Heart right ventricle (tissue), 16 donors: Measurements from ENCODE around the gene GPR180. TPM values are rescaled to one million over a fixed set of nuclear protein-coding genes. Genes with fewer than 3 reads are reported as not detected.

Experiments
- ATAC-seq, 8 donors: fragments of 200-7000 bp; cut with Tn5 transposase; one replicate each; pipeline ENCODE4 v1.9.1; 2020; ENCODE audit warnings: mild to moderate bottlenecking in 8 of 8, moderate library complexity in 8 of 8, moderate number of reproducible peaks in 1 of 8
- DNase-seq, 2 donors: peaks; one replicate each; pipeline ENCODE4 v3.0.0-alpha.2; 2020
- H3K27ac ChIP-seq, 10 donors: fragments of 200-600 bp; sonication (generic) in 2 of 10; one replicate each; pipeline versions ENCODE4 v1.5.0 to v1.8.0; 2020 to 2022; ENCODE audit warnings: mild to moderate bottlenecking in 3 of 10
- H3K27me3 ChIP-seq, 7 donors: fragments of 200-600 bp; one replicate each; pipeline ENCODE4 v1.8.0; 2021 to 2022; ENCODE audit warnings: mild to moderate bottlenecking in 2 of 7
- H3K36me3 ChIP-seq, 9 donors: fragments of 200-600 bp; sonication (generic) in 1 of 9; one replicate each; pipeline versions ENCODE4 v1.5.0 to v1.8.0; 2020 to 2022; ENCODE audit warnings: mild to moderate bottlenecking in 2 of 9
- H3K4me1 ChIP-seq, 9 donors: fragments of 200-600 bp; sonication (generic) in 1 of 9; one replicate each; pipeline versions ENCODE4 v1.5.0 to v1.8.0; 2020 to 2022; ENCODE audit warnings: mild to moderate bottlenecking in 4 of 9
- H3K4me3 ChIP-seq, 10 donors: fragments of 200-600 bp; sonication (generic) in 2 of 10; one replicate each; pipeline versions ENCODE4 v1.5.0 to v1.8.0; 2020 to 2022; ENCODE audit warnings: mild to moderate bottlenecking in 7 of 10, moderate library complexity in 2 of 10
- H3K9me3 ChIP-seq, 11 donors: fragments of 200-600 bp in 10 of 11; sonication (generic) in 2 of 11; one replicate each; pipeline versions ENCODE4 v1.5.0 to v1.8.0; 2013 to 2022; ENCODE audit warnings: mild to moderate bottlenecking in 2 of 11, control low read depth in 1 of 11, moderate library complexity in 1 of 11
- WGBS, 2 donors: extraction: QIAGEN DNeasy Blood & Tissue Kit; methylation state at CpG; one replicate each; pipeline ENCODE4 v1.1.7; 2013; ENCODE audit warnings: inconsistent platforms in 1 of 2; 5-methylcytosine and 5-hydroxymethylcytosine counted together
- intact Hi-C, 10 donors: fragments of 100-400 bp; cut with DNase I; formaldehyde crosslinking; loops; one replicate each; pipeline versions ENCODE4 v1.11.1 to v1.14.2; 2022
- polyA plus RNA-seq, 2 donors: library from polyadenylated mRNA; stranded (reverse); fragments of 200-250 nt; gene quantifications; one replicate each; pipeline ENCODE4 v1.2.3, GENCODE V29; 2013
- total RNA-seq, 10 donors: library from RNA; stranded (reverse); fragmentation: NEBNext Ultra II Directional in 3 of 10; extraction: Animal tissue kit (Norgen Biotek cat#: 25700) in 3 of 10; gene quantifications; one replicate each; pipeline versions ENCODE4 v1.2.1 to v1.2.4, GENCODE V29; 2021 to 2023
- TF ChIP-seq, protein P1 (sequence below), 9 donors: fragments of 200-600 bp; sonication (generic) in 2 of 9; IDR thresholded peaks; one replicate each; pipeline versions ENCODE4 v1.5.0 to v1.8.0; 2021 to 2022; ENCODE audit warnings: antibody characterized with exemption in 9 of 9, mild to moderate bottlenecking in 5 of 9, moderate library complexity in 1 of 9
- donor health status: Arrhythmogenic right ventricular cardiomyopathy.
- donor health status: ischemic (EF 13 %, LVEDD 7.1; RV severe dilation, severe dysfunction).
- donor health status: healthy with polysubstance abuse.
- donor health status: DM: no; HTN: yes; CAD: no.
- donor health status: DM: no; HTN: no; CAD: no.
- donor health status: ischemic (EF 25% LVEDD 6.9; RV normal size, moderate dysfunction).
- donor health status: ischemic (EF 25% LVEDD 5.7; RV mildly dilated, moderate dysfunction).
- donor health status: healthy.
- donor health status: DM: yes; HTN: yes; CAD: no.
- donor health status: Ischemic cardiomyopathy.
- donor health status: ischemic (EF 35%, LVEDD 5.7; RV mildly dilated, moderate dysfunction).
- donor health status: nonischemic (EF 11% LVEDD 7.7; RV severe dilation, severe dysfunction).
- donor health status: DM: yes; HTN: yes; CAD: no.
- donor health status: PGD.
- donor health status: ischemic (EF 29% LVEDD 5.4; RV normal size, mild dysfunction).
- donor health status: nonischemic (EF 23%, LVEDD 6.1; RV moderate dilation, normal function).

Gene GPR180
- total and polyA plus RNA-seq, 12 donors = 1.5 to 5.2 (median 2.9) TPM

DNA sequence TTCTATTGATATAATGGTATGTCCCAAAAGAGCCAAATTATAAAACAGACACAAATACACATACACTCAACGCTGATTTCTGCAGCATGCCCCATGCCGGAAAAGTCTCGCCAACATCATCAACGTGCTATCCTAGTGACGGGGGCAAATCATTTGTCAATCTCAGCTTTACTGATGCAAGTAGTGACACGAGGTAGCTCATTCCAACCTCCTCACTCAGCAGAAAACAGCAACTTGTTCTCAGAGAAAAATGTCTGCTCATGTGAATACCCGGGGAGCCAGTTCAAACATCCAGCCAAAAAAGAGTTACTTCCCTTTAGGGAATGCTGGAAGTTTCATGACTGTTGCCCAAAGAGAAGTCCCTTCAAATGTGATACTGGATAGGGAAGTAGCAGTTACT is 64.4 kb downstream of the GPR180 start:
- ATAC-seq (no peak), DNase-seq (no peak)
- Histone ChIP-seq H3K9me3 (no peaks in the 10 kb centered on the region), H3K4me3 (no peak overlapping the region), H3K27me3 (peaks cover 0 to 61% (median 37%) of the 10 kb centered on the region in 7 donors), H3K36me3 (no peaks in the 10 kb centered on the region), H3K27ac (no peak overlapping the region), H3K4me1 (no peaks in the 10 kb centered on the region)
- intact Hi-C loops = no loop called here
- WGBS, 2 donors = 87% methylated on average over 7 of the region's 7 CpGs
- TF ChIP-seq, protein P1, sequence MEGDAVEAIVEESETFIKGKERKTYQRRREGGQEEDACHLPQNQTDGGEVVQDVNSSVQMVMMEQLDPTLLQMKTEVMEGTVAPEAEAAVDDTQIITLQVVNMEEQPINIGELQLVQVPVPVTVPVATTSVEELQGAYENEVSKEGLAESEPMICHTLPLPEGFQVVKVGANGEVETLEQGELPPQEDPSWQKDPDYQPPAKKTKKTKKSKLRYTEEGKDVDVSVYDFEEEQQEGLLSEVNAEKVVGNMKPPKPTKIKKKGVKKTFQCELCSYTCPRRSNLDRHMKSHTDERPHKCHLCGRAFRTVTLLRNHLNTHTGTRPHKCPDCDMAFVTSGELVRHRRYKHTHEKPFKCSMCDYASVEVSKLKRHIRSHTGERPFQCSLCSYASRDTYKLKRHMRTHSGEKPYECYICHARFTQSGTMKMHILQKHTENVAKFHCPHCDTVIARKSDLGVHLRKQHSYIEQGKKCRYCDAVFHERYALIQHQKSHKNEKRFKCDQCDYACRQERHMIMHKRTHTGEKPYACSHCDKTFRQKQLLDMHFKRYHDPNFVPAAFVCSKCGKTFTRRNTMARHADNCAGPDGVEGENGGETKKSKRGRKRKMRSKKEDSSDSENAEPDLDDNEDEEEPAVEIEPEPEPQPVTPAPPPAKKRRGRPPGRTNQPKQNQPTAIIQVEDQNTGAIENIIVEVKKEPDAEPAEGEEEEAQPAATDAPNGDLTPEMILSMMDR (IDR thresholded peaks at IDR 0.05) = no peak

DNA sequence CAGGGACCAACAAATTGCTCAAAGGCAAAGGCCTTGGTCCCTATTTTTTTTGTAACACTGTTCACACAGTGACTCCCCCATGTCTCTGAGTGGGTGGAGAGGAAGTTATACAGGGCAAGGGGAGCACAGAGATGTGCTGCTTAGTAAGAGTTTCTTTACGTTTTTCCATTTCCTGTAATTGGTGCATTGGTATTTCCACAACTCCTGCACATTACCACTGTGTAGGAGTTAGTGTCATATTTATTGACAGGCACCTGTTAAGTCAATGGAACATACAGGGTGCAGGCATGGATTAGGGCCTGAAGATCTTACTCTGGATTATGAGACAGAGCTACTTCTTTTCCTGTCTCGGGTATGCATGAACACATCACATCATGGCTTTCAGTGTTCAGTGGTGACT is 65.5 kb downstream of the GPR180 start:
- Histone ChIP-seq H3K27me3 (peaks cover 0 to 50% (median 29%) of the 10 kb centered on the region in 7 donors), H3K4me3 (no peak overlapping the region), H3K9me3 (no peaks in the 10 kb centered on the region), H3K4me1 (no peaks in the 10 kb centered on the region), H3K36me3 (no peaks in the 10 kb centered on the region), H3K27ac (no peak overlapping the region)
- intact Hi-C loops = no loop called here
- DNase-seq (no peak), ATAC-seq (no peak)
- TF ChIP-seq, protein P1 (IDR thresholded peaks at IDR 0.05) = no peak
- WGBS, 2 donors = 61 to 72% methylated on average over 2 of the region's 2 CpGs

- TF ChIP-seq, protein P1 (IDR thresholded peaks at IDR 0.05) = no peak
- no peaks in the 10 kb centered on the region for H3K4me1 ChIP-seq
- no peak for ATAC-seq
- H3K27ac ChIP-seq = no peak overlapping the region
- intact Hi-C loops = loop anchor here in 3 of 10 donors (10.0 kb wide), 2 partner anchors 482 to 732 kb away; no protein-coding TSS in a partner anchor
- H3K27me3 ChIP-seq = peaks cover 0 to 30% (median 14%) of the 10 kb centered on the region in 7 donors
- DNase-seq = no peak
- H3K4me3 ChIP-seq = no peak overlapping the region
- WGBS, 2 donors = 79 to 86% methylated on average over 2 of the region's 2 CpGs
- no peaks in the 10 kb centered on the region for H3K9me3 ChIP-seq
- no peaks in the 10 kb centered on the region for H3K36me3 ChIP-seq
Measured at GRCh38 chr13:94672400-94672799, 70.7 kb downstream of the GPR180 start.

- 53 to 54% methylated on average over 5 of the region's 5 CpGs for WGBS, 2 donors
- no peaks in the 10 kb centered on the region for H3K36me3 ChIP-seq
- ATAC-seq (no peak), DNase-seq (no peak)
- H3K4me3 ChIP-seq = no peak overlapping the region
- TF ChIP-seq, protein P1 (IDR thresholded peaks at IDR 0.05) = no peak
- intact Hi-C loops = loop anchor here in 3 of 10 donors (10.0 kb wide), 2 partner anchors 481 to 731 kb away; no protein-coding TSS in a partner anchor
- H3K27me3 ChIP-seq = peaks cover 0 to 35% (median 22%) of the 10 kb centered on the region in 7 donors
- no peak overlapping the region for H3K27ac ChIP-seq
- no peaks in the 10 kb centered on the region for H3K4me1 ChIP-seq
- no peaks in the 10 kb centered on the region for H3K9me3 ChIP-seq
Measured at GRCh38 chr13:94673851-94674250, 72.2 kb downstream of the GPR180 start.
